Measurements from ENCODE around the gene NID1.
"Not testable (repeated sequence)": the region's sequence is repeated elsewhere in the genome, so short reads cannot be mapped to it uniquely, and the experiment has no call there.

The NID1 gene

GRCh38 chr1:236030534-236030933 is 34.4 kb downstream of the NID1 start:
- no peak for DNase-seq (ENCODE audit: low read depth in 3 of 3)

- no peak for DNase-seq (ENCODE audit: low read depth in 3 of 3)
Observed at GRCh38 chr1:236029428-236029940, 35.4 kb downstream of the NID1 start.

GRCh38 chr1:236027104-236027503 is 37.8 kb downstream of the NID1 start:
- DNase-seq (ENCODE audit: low read depth in 3 of 3): no peak

GRCh38 chr1:236025836-236026235 is 39.1 kb downstream of the NID1 start:
- no peak for DNase-seq (ENCODE audit: low read depth in 3 of 3)

- DNase-seq (ENCODE audit: low read depth in 3 of 3): no peak
Observed at GRCh38 chr1:236024641-236025040, 40.2 kb downstream of the NID1 start.

GRCh38 chr1:236023926-236024565 is 40.8 kb downstream of the NID1 start:
- DNase-seq (ENCODE audit: low read depth in 3 of 3): no peak

- no peak for DNase-seq (ENCODE audit: low read depth in 3 of 3)
Observed at GRCh38 chr1:236021424-236022135, 43.3 kb downstream of the NID1 start.

- no peak for DNase-seq (ENCODE audit: low read depth in 3 of 3)
Observed at GRCh38 chr1:236020359-236021219, 44.3 kb downstream of the NID1 start.

GRCh38 chr1:236018885-236019453 is 45.9 kb downstream of the NID1 start:
- DNase-seq (ENCODE audit: low read depth in 3 of 3): no peak

GRCh38 chr1:236016782-236017400 is 48.0 kb downstream of the NID1 start:
- no peak for DNase-seq (ENCODE audit: low read depth in 3 of 3)

GRCh38 chr1:236016083-236016482 is 48.8 kb downstream of the NID1 start:
- DNase-seq (ENCODE audit: low read depth in 3 of 3): no peak

- no peak for DNase-seq (ENCODE audit: low read depth in 3 of 3)
Observed at GRCh38 chr1:236015539-236015938, 49.4 kb downstream of the NID1 start.

- no peak for DNase-seq (ENCODE audit: low read depth in 3 of 3)
Observed at GRCh38 chr1:236013330-236013729, 51.6 kb downstream of the NID1 start.

- no peak for DNase-seq (ENCODE audit: low read depth in 3 of 3)
Observed at GRCh38 chr1:236011641-236012040, 53.2 kb downstream of the NID1 start.

- DNase-seq (ENCODE audit: low read depth in 3 of 3): no peak
Observed at GRCh38 chr1:236010443-236010842, 54.4 kb downstream of the NID1 start.

GRCh38 chr1:236009857-236010256 is 55.0 kb downstream of the NID1 start:
- no peak for DNase-seq (ENCODE audit: low read depth in 3 of 3)

- DNase-seq (ENCODE audit: low read depth in 3 of 3): no peak
Observed at GRCh38 chr1:236009191-236009590, 55.7 kb downstream of the NID1 start.

- no peak for DNase-seq (ENCODE audit: low read depth in 3 of 3)
Observed at GRCh38 chr1:236007781-236008180, 57.1 kb downstream of the NID1 start.

GRCh38 chr1:236003058-236003457 is 61.8 kb downstream of the NID1 start:
- DNase-seq (ENCODE audit: low read depth in 3 of 3): not testable (repeated sequence)

- DNase-seq (ENCODE audit: low read depth in 3 of 3): no peak
Observed at GRCh38 chr1:236002572-236002971, 62.3 kb downstream of the NID1 start.

GRCh38 chr1:236002025-236002390 is 62.9 kb downstream of the NID1 start:
- DNase-seq (ENCODE audit: low read depth in 3 of 3): no peak

- no peak for DNase-seq (ENCODE audit: low read depth in 3 of 3)
Observed at GRCh38 chr1:236000781-236001180, 64.1 kb downstream of the NID1 start.
